Tibial nerve (tissue), 4 donors: ENCODE results near the gene PLAAT4. TPM values are rescaled to one million over a fixed set of nuclear protein-coding genes. Genes with fewer than 3 reads are reported as not detected.

ENCODE experiments used
- DNase-seq, 2 donors: peaks; one replicate each; pipeline ENCODE4 v3.0.0-alpha.2; 2019; ENCODE audit warnings: low spot score in 2 of 2
- H3K27ac ChIP-seq, 4 donors: fragments of 200-600 bp; sonication (generic) in 3 of 4; one replicate each; pipeline ENCODE4 v1.5.1; 2017 to 2019; ENCODE audit warnings: mild to moderate bottlenecking in 1 of 4
- H3K27me3 ChIP-seq, 2 donors: fragments of 200-600 bp; sonication (generic) in 1 of 2; one replicate each; pipeline versions ENCODE4 v1.5.1 to v1.6.0; 2017 to 2019
- H3K36me3 ChIP-seq, 3 donors: fragments of 200-600 bp; sonication (generic); one replicate each; pipeline ENCODE4 v1.5.1; 2018 to 2019
- H3K4me1 ChIP-seq, 4 donors: fragments of 200-600 bp; sonication (generic) in 3 of 4; one replicate each; pipeline ENCODE4 v1.5.1; 2017 to 2019
- H3K4me3 ChIP-seq, 4 donors: fragments of 200-600 bp; sonication (generic) in 3 of 4; one replicate each; pipeline ENCODE4 v1.5.1; 2017 to 2019; ENCODE audit warnings: mild to moderate bottlenecking in 1 of 4, moderate library complexity in 1 of 4
- H3K9me3 ChIP-seq, 4 donors: fragments of 200-600 bp; sonication (generic) in 3 of 4; one replicate each; pipeline ENCODE4 v1.5.1; 2017 to 2019
- EP300 ChIP-seq, 2 donors: sonication (generic); formaldehyde crosslinking; IDR thresholded peaks; one replicate each; pipeline ENCODE4 v1.6.1; 2017; ENCODE audit warnings: antibody characterized with exemption in 2 of 2, mild to moderate bottlenecking in 1 of 2
- POLR2A ChIP-seq, 2 donors: fragments of 450-650 bp; IDR thresholded peaks; one replicate each; pipeline ENCODE4 v1.6.1; 2017; ENCODE audit warnings: antibody characterized with exemption in 2 of 2, mild to moderate bottlenecking in 2 of 2, moderate library complexity in 2 of 2
- WGBS, 2 donors: methylation state at CpG; one replicate each; pipeline ENCODE4 v1.1.5; 2018; 5-methylcytosine and 5-hydroxymethylcytosine counted together
- total RNA-seq, 4 donors: library from RNA; depleted of rRNA; stranded (reverse); fragments of >200 nt; gene quantifications; one replicate each; pipeline ENCODE4 v1.1.0, GENCODE V29; 2016
- TF ChIP-seq, protein P1 (sequence below), 5 experiments: fragments of 200-600 bp in 3 of 5; fragments of 450-650 bp in 2 of 5; sonication (generic) in 3 of 5; IDR thresholded peaks; one replicate each; pipeline ENCODE4 v1.5.1; 2016 to 2019; ENCODE audit warnings: antibody characterized with exemption in 5 of 5, mild to moderate bottlenecking in 3 of 5, moderate library complexity in 2 of 5

Gene PLAAT4, protein sequence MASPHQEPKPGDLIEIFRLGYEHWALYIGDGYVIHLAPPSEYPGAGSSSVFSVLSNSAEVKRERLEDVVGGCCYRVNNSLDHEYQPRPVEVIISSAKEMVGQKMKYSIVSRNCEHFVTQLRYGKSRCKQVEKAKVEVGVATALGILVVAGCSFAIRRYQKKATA
- total RNA-seq, result 10 to 100 TPM in 3 of 4 donors, 1 to 10 TPM in 1; 6.3 to 43.7 (median 23.0) TPM

DNA sequence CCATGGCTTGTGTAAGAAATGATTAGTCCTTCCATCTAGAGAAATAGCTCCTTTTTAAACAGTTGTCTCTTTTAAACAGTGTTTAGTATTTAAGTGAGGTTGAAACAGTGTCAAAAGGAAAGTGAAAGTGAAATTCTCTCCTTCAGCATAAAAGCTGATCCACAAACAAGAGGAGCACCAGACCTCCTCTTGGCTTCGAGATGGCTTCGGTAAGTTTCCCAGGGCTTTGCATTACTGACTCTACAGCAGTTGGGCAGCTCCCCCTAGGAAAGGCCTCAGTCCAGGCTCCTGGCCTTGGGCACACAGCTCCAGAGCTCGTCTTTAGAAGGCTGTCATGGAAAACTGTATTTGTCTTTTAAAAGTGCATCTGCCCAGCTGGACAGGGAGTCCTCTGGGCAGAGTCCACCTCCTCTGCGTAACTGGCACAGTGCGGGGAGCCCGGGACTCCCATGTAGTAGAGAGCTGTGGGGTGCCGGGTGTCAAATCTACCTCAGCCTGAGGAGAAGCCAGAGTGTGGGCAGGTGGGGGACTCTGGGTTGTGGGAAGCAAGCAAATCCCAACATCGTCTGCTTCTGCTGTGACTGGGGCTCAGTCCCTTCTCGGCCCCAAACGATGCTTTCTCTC, at the start of gene PLAAT4:
Gene PLAAT4 (plus strand): TSS at position 140 of the 624 bp plus-strand sequence. CDS start 61 bp downstream, at position 201.
- Histone ChIP-seq H3K4me3 (peak within 1 kb of the TSS; percentile 37 to 58 (median 51)), H3K36me3 (no peaks in the 10 kb centered on the region), H3K27me3 (no peaks in the 10 kb centered on the region), H3K9me3 (no peaks in the 10 kb centered on the region), H3K27ac (peak within 1 kb of the TSS; percentile 64 to 96 (median 86)), H3K4me1 (peaks cover 0 to 56% (median 32%) of the 10 kb centered on the region in 4 donors)
- peak in 1 of 2 donors; percentile 33 for DNase-seq
- TF ChIP-seq, protein P1, sequence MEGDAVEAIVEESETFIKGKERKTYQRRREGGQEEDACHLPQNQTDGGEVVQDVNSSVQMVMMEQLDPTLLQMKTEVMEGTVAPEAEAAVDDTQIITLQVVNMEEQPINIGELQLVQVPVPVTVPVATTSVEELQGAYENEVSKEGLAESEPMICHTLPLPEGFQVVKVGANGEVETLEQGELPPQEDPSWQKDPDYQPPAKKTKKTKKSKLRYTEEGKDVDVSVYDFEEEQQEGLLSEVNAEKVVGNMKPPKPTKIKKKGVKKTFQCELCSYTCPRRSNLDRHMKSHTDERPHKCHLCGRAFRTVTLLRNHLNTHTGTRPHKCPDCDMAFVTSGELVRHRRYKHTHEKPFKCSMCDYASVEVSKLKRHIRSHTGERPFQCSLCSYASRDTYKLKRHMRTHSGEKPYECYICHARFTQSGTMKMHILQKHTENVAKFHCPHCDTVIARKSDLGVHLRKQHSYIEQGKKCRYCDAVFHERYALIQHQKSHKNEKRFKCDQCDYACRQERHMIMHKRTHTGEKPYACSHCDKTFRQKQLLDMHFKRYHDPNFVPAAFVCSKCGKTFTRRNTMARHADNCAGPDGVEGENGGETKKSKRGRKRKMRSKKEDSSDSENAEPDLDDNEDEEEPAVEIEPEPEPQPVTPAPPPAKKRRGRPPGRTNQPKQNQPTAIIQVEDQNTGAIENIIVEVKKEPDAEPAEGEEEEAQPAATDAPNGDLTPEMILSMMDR (IDR thresholded peaks at IDR 0.05), result no peak
- TF ChIP-seq EP300 (IDR thresholded peaks at IDR 0.05) (peak in 1 of 2 donors; percentile 56), POLR2A (IDR thresholded peaks at IDR 0.05) (no peak)
- 15 to 19% methylated on average over 10 of the region's 10 CpGs for WGBS, 2 donors

GRCh38 chr11:63488789-63489188, 47.8 kb upstream of the PLAAT4 start:
- peaks cover 0 to 16% (median 0%) of the 10 kb centered on the region in 4 donors for H3K9me3 ChIP-seq
- no peak for DNase-seq
- WGBS, 2 donors, result 33% methylated on average over 1 of the region's 1 CpG
- peaks cover 0 to 18% (median 0%) of the 10 kb centered on the region in 3 donors for H3K36me3 ChIP-seq
- no peak for TF ChIP-seq POLR2A (IDR thresholded peaks at IDR 0.05)
- TF ChIP-seq, protein P1 (IDR thresholded peaks at IDR 0.05), result no peak
- peak overlapping the region in 3 of 4 donors; percentile 4 to 94 (median 89) for H3K27ac ChIP-seq
- peaks cover 0 to 39% (median 6%) of the 10 kb centered on the region in 4 donors for H3K4me1 ChIP-seq
- H3K27me3 ChIP-seq, result no peaks in the 10 kb centered on the region
- no peak overlapping the region for H3K4me3 ChIP-seq

- H3K4me1 ChIP-seq, result peaks cover 0 to 39% (median 6%) of the 10 kb centered on the region in 4 donors
- H3K36me3 ChIP-seq, result peaks cover 0 to 18% (median 0%) of the 10 kb centered on the region in 3 donors
- peak overlapping the region; percentile 63 to 94 (median 86) for H3K27ac ChIP-seq
- peak overlapping the region in 3 of 4 donors; percentile 37 to 64 (median 61) for H3K4me3 ChIP-seq
- 28 to 41% methylated on average over 3 of the region's 3 CpGs for WGBS, 2 donors
- no peaks in the 10 kb centered on the region for H3K27me3 ChIP-seq
- DNase-seq, result no peak
- TF ChIP-seq POLR2A (IDR thresholded peaks at IDR 0.05) (no peak), EP300 (IDR thresholded peaks at IDR 0.05) (no peak)
- TF ChIP-seq, protein P1 (IDR thresholded peaks at IDR 0.05), result peak in 1 of 5 experiments; percentile 27
- H3K9me3 ChIP-seq, result peaks cover 0 to 16% (median 0%) of the 10 kb centered on the region in 4 donors
These were observed 46.7 kb upstream of the PLAAT4 start for GRCh38 chr11:63489879-63490278.

- DNase-seq, result no peak
These were observed 45.9 kb upstream of the PLAAT4 start, which contains the start of gene PLAAT5 for GRCh38 chr11:63490551-63491239. TSS of gene PLAAT5 (minus strand) at chr11:63491167. CDS start at chr11:63491034, 133 bp downstream.

More at GRCh38 chr11:63490551-63491239, 45.9 kb upstream of the PLAAT4 start, which contains the start of gene PLAAT5:
- Histone ChIP-seq H3K36me3 (peaks cover 0 to 11% (median 0%) of the 10 kb centered on the region in 3 donors), H3K4me1 (peaks cover 0 to 39% (median 6%) of the 10 kb centered on the region in 4 donors), H3K4me3 (peak within 1 kb of the TSS; percentile 37 to 64 (median 56)), H3K27ac (peak within 1 kb of the TSS; percentile 63 to 94 (median 86)), H3K27me3 (no peaks in the 10 kb centered on the region), H3K9me3 (peaks cover 0 to 8% (median 0%) of the 10 kb centered on the region in 4 donors)
- TF ChIP-seq EP300 (IDR thresholded peaks at IDR 0.05), result peak in 1 of 2 donors; percentile 71
- TF ChIP-seq, protein P1 (IDR thresholded peaks at IDR 0.05), result no peak
- peak in 1 of 2 donors; percentile 42 for TF ChIP-seq POLR2A (IDR thresholded peaks at IDR 0.05)
- 5 to 9% methylated on average over 44 to 47 of the region's 60 CpGs for WGBS, 2 donors
